Upper lobe of left lung (tissue), 6 donors: Measurements from ENCODE around the gene MSGN1. TPM values are rescaled to one million over a fixed set of nuclear protein-coding genes. Genes with fewer than 3 reads are reported as not detected.
A peak's percentile ranks its signal among the peaks of the same experiment; 100 is the strongest.

Source experiments
- ATAC-seq, 2 donors: fragments of 200-7000 bp; cut with Tn5 transposase; one replicate each; pipeline ENCODE4 v1.9.1; 2022; ENCODE audit warnings: mild to moderate bottlenecking in 2 of 2, moderate library complexity in 2 of 2; ENCODE audit not compliant: low FRiP score in 2 of 2
- DNase-seq, 2 donors: peaks; one replicate each; pipeline ENCODE4 v3.0.0-alpha.2; 2019 to 2020
- H3K27ac ChIP-seq, 4 donors: fragments of 200-600 bp; sonication (generic); one replicate each; pipeline ENCODE4 v1.5.1; 2016 to 2019
- H3K27me3 ChIP-seq, 4 donors: fragments of 200-600 bp; sonication (generic); one replicate each; pipeline ENCODE4 v1.5.1; 2017 to 2019
- H3K36me3 ChIP-seq, 4 donors: fragments of 200-600 bp; sonication (generic); one replicate each; pipeline ENCODE4 v1.5.1; 2016 to 2019
- H3K4me1 ChIP-seq, 4 donors: fragments of 200-600 bp; sonication (generic); one replicate each; pipeline ENCODE4 v1.5.1; 2018 to 2019
- H3K4me3 ChIP-seq, 4 donors: fragments of 200-600 bp; sonication (generic); one replicate each; pipeline ENCODE4 v1.5.1; 2017 to 2019; ENCODE audit warnings: mild to moderate bottlenecking in 2 of 4, moderate library complexity in 1 of 4
- H3K9me3 ChIP-seq, 4 donors: fragments of 200-600 bp; sonication (generic); one replicate each; pipeline ENCODE4 v1.5.1; 2018 to 2019
- EP300 ChIP-seq, 4 donors: sonication (generic); formaldehyde crosslinking; IDR thresholded peaks; one replicate each; pipeline ENCODE4 v1.5.1; 2017; ENCODE audit warnings: antibody characterized with exemption in 4 of 4, control low read depth in 2 of 4
- POLR2A ChIP-seq, 4 donors: fragments of 450-650 bp; IDR thresholded peaks; one replicate each; pipeline ENCODE4 v1.5.1; 2016 to 2017; ENCODE audit warnings: antibody characterized with exemption in 4 of 4, mild to moderate bottlenecking in 2 of 4
- POLR2AphosphoS5 ChIP-seq, 2 donors: sonication (generic); formaldehyde crosslinking; IDR thresholded peaks; one replicate each; pipeline ENCODE4 v1.5.1; 2017; ENCODE audit warnings: antibody characterized with exemption in 2 of 2
- WGBS, 2 donors: methylation state at CpG; one replicate each; pipeline ENCODE4 v1.1.5; 2017 to 2018; 5-methylcytosine and 5-hydroxymethylcytosine counted together
- total RNA-seq, 6 donors: library from RNA; depleted of rRNA in 4 of 6; stranded (reverse); fragments of >200 nt in 4 of 6; gene quantifications; one replicate each; pipeline versions ENCODE4 v1.1.0 to v1.2.1, GENCODE V29; 2016 to 2021
- TF ChIP-seq, protein P1 (sequence below), 6 experiments: fragments of 450-650 bp in 4 of 6; fragments of 200-600 bp in 2 of 6; sonication (generic) in 2 of 6; IDR thresholded peaks; one replicate each; pipeline ENCODE4 v1.5.1; 2016 to 2019; ENCODE audit warnings: antibody characterized with exemption in 6 of 6
- donor health status: DM: no; HTN: no; CAD: no; lungs with moderate emphysema.
- donor health status: DM: no; HTN: yes; CAD: no; lungs with severe emphysema.

The MSGN1 gene
- total RNA-seq, 6 donors from 2014 or later: not detected

- Histone ChIP-seq H3K36me3 (no peaks in the 10 kb centered on the region), H3K27me3 (no peaks in the 10 kb centered on the region), H3K27ac (no peak overlapping the region), H3K4me3 (no peak overlapping the region), H3K9me3 (no peaks in the 10 kb centered on the region), H3K4me1 (peaks cover 0 to 11% (median 0%) of the 10 kb centered on the region in 4 donors)
- ATAC-seq: no peak
- DNase-seq: no peak
- 67 to 97% methylated on average over 1 of the region's 1 CpG for WGBS, 2 donors
- TF ChIP-seq EP300 (IDR thresholded peaks at IDR 0.05) (no peak), POLR2AphosphoS5 (IDR thresholded peaks at IDR 0.05) (no peak), POLR2A (IDR thresholded peaks at IDR 0.05) (no peak)
- TF ChIP-seq, protein P1, sequence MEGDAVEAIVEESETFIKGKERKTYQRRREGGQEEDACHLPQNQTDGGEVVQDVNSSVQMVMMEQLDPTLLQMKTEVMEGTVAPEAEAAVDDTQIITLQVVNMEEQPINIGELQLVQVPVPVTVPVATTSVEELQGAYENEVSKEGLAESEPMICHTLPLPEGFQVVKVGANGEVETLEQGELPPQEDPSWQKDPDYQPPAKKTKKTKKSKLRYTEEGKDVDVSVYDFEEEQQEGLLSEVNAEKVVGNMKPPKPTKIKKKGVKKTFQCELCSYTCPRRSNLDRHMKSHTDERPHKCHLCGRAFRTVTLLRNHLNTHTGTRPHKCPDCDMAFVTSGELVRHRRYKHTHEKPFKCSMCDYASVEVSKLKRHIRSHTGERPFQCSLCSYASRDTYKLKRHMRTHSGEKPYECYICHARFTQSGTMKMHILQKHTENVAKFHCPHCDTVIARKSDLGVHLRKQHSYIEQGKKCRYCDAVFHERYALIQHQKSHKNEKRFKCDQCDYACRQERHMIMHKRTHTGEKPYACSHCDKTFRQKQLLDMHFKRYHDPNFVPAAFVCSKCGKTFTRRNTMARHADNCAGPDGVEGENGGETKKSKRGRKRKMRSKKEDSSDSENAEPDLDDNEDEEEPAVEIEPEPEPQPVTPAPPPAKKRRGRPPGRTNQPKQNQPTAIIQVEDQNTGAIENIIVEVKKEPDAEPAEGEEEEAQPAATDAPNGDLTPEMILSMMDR (IDR thresholded peaks at IDR 0.05): no peak
Observed at GRCh38 chr2:17800693-17801458, 15.4 kb upstream of the MSGN1 start.

DNA sequence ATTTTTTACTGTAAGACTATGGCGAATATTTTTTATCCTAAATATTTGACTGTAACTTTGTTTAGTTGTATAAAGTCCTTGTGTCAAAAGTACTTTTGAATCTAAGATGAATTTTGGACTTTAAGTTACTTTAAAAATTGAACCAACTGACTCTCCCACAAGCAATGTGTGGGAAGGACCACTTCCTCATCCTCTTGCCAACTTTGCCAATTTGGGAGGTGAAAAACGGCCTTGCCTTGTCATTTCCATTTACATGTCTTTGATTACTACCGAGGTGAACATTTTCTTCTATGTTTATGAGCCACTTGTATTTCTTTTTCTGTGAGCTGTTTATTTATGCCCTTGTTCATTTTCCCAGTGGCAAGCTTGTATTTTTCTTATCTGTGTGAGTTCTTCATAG lies 12.8 kb upstream of the MSGN1 start:
- no peak overlapping the region for H3K27ac ChIP-seq
- H3K36me3 ChIP-seq: no peaks in the 10 kb centered on the region
- ATAC-seq (no peak), DNase-seq (no peak)
- peaks cover 0 to 11% (median 0%) of the 10 kb centered on the region in 4 donors for H3K4me1 ChIP-seq
- TF ChIP-seq, protein P1 (IDR thresholded peaks at IDR 0.05): no peak
- no peak overlapping the region for H3K4me3 ChIP-seq
- no peaks in the 10 kb centered on the region for H3K27me3 ChIP-seq
- 48 to 51% methylated on average over 3 of the region's 3 CpGs for WGBS, 2 donors
- H3K9me3 ChIP-seq: no peaks in the 10 kb centered on the region

GRCh38 chr2:17804358-17804757 lies 11.9 kb upstream of the MSGN1 start:
- Histone ChIP-seq H3K27ac (no peak overlapping the region), H3K9me3 (no peaks in the 10 kb centered on the region), H3K27me3 (no peaks in the 10 kb centered on the region), H3K36me3 (no peaks in the 10 kb centered on the region), H3K4me3 (no peak overlapping the region), H3K4me1 (peaks cover 0 to 11% (median 0%) of the 10 kb centered on the region in 4 donors)
- 53 to 88% methylated on average over 3 of the region's 3 CpGs for WGBS, 2 donors
- peak in 1 of 2 donors; percentile 72 for ATAC-seq
- TF ChIP-seq POLR2A (IDR thresholded peaks at IDR 0.05): no peak
- TF ChIP-seq POLR2AphosphoS5 (IDR thresholded peaks at IDR 0.05): no peak
- TF ChIP-seq EP300 (IDR thresholded peaks at IDR 0.05): no peak
- TF ChIP-seq, protein P1 (IDR thresholded peaks at IDR 0.05): no peak
- DNase-seq: no peak

DNA sequence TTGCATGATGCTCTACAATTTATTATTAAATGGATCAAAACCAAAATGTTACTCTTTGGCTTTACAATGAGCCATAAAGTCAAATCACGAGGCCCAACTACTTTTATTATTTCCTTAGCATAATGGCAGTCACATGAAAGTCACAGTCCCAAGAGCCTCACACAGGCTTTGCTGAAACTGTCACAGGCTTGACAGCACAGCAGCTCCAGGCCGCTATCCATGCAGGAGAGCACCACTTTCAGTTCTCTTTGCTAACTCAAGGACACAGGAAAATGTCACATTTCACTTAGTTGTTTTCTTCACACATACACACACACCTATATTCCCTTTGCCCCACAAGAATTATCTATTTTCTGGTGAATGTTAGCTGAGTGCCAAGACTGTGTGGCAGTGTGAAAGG lies 11.1 kb upstream of the MSGN1 start:
- H3K27ac ChIP-seq: no peak overlapping the region
- DNase-seq (peak in 1 of 2 donors; percentile 29), ATAC-seq (peak in 1 of 2 donors; percentile 30)
- no peaks in the 10 kb centered on the region for H3K27me3 ChIP-seq
- WGBS, 2 donors: 64 to 89% methylated on average over 2 of the region's 2 CpGs
- TF ChIP-seq POLR2AphosphoS5 (IDR thresholded peaks at IDR 0.05): no peak
- TF ChIP-seq EP300 (IDR thresholded peaks at IDR 0.05): no peak
- TF ChIP-seq, protein P1 (IDR thresholded peaks at IDR 0.05): no peak
- TF ChIP-seq POLR2A (IDR thresholded peaks at IDR 0.05): no peak
- H3K4me1 ChIP-seq: peaks cover 0 to 6% (median 0%) of the 10 kb centered on the region in 4 donors
- H3K9me3 ChIP-seq: no peaks in the 10 kb centered on the region
- no peak overlapping the region for H3K4me3 ChIP-seq
- H3K36me3 ChIP-seq: no peaks in the 10 kb centered on the region
